H9 (cell line): ENCODE data around the gene MAPK1IP1L. TPM values are rescaled to one million over a fixed set of nuclear protein-coding genes. Genes with fewer than 3 reads are reported as not detected.
"Not testable (repeated sequence)": the region's sequence is repeated elsewhere in the genome, so short reads cannot be mapped to it uniquely, and the experiment has no call there.

Source experiments
- DNase-seq: peaks from one replicate; pipeline ENCODE4 v3.0.0-alpha.2; 2017
- H2AFZ ChIP-seq: one replicate; pipeline ENCODE4 v1.6.1; 2013; ENCODE audit warnings: mild to moderate bottlenecking, low read length, control low read depth, moderate library complexity
- H2AK5ac ChIP-seq: 2 replicates; pipeline ENCODE4 v1.6.1; 2013; ENCODE audit warnings: low read length, control low read depth, mixed read lengths; ENCODE audit not compliant: insufficient read length
- H2BK120ac ChIP-seq: one replicate; pipeline ENCODE4 v1.6.1; 2013; ENCODE audit warnings: low read depth, mild to moderate bottlenecking, low read length, control low read depth, inconsistent platforms; ENCODE audit not compliant: poor library complexity, severe bottlenecking
- H2BK12ac ChIP-seq: 2 replicates; pipeline ENCODE4 v1.6.1; 2013; ENCODE audit warnings: low read length, control low read depth, mixed read lengths, low read depth; ENCODE audit not compliant: insufficient read length
- H2BK15ac ChIP-seq: 2 replicates; pipeline ENCODE4 v1.6.1; 2013; ENCODE audit warnings: low read depth, low read length, control low read depth
- H2BK20ac ChIP-seq: one replicate; pipeline ENCODE4 v1.6.1; 2013; ENCODE audit warnings: low read depth, mild to moderate bottlenecking, low read length, control low read depth, inconsistent platforms; ENCODE audit not compliant: poor library complexity, severe bottlenecking
- H2BK5ac ChIP-seq: 2 replicates; pipeline ENCODE4 v1.6.1; 2013; ENCODE audit warnings: low read length, control low read depth, mixed read lengths; ENCODE audit not compliant: insufficient read length
- H3K14ac ChIP-seq: 2 replicates; pipeline ENCODE4 v1.6.1; 2013; ENCODE audit warnings: low read length, control low read depth; ENCODE audit not compliant: insufficient read depth
- H3K18ac ChIP-seq: 2 replicates; pipeline ENCODE4 v1.6.1; 2013; ENCODE audit warnings: low read depth, mild to moderate bottlenecking, mixed read lengths, low read length, control low read depth; ENCODE audit not compliant: insufficient read length
- H3K23ac ChIP-seq: 2 replicates; pipeline ENCODE4 v1.6.1; 2013; ENCODE audit warnings: low read length, control low read depth, mixed read lengths, low read depth; ENCODE audit not compliant: insufficient read length
- H3K23me2 ChIP-seq: 2 replicates; pipeline ENCODE4 v1.6.1; 2013; ENCODE audit warnings: low read depth, mild to moderate bottlenecking, mixed read lengths, low read length, control low read depth; ENCODE audit not compliant: insufficient read length, poor library complexity, severe bottlenecking
- H3K27ac ChIP-seq: 2 replicates; pipeline ENCODE4 v1.5.1; 2013; ENCODE audit warnings: low read length, control low read depth, mixed read lengths, low read depth; ENCODE audit not compliant: insufficient read length
- H3K27me3 ChIP-seq: 2 replicates; pipeline ENCODE4 v1.6.1; 2013; ENCODE audit warnings: low read length, control low read depth, inconsistent platforms; ENCODE audit not compliant: insufficient read depth
- H3K4ac ChIP-seq: 2 replicates; pipeline ENCODE4 v1.6.1; 2013; ENCODE audit warnings: low read depth, mild to moderate bottlenecking, control low read depth, inconsistent platforms, low read length, moderate library complexity
- H3K4me1 ChIP-seq: 2 replicates; pipeline ENCODE4 v1.6.1; 2013; ENCODE audit warnings: low read length, control low read depth, inconsistent platforms; ENCODE audit not compliant: insufficient read depth
- H3K4me2 ChIP-seq: 2 replicates; pipeline ENCODE4 v1.6.1; 2013; ENCODE audit warnings: low read length, control low read depth, mixed read lengths; ENCODE audit not compliant: insufficient read length, insufficient read depth
- H3K56ac ChIP-seq: 2 replicates; pipeline ENCODE4 v1.6.1; 2013; ENCODE audit warnings: low read depth, mild to moderate bottlenecking, mixed read lengths, low read length, control low read depth; ENCODE audit not compliant: insufficient read length
- H3K79me1 ChIP-seq: 2 replicates; pipeline ENCODE4 v1.6.1; 2013; ENCODE audit warnings: low read depth, mild to moderate bottlenecking, moderate library complexity, low read length, control low read depth, inconsistent platforms; ENCODE audit not compliant: insufficient read depth, poor library complexity, severe bottlenecking
- H3K79me2 ChIP-seq: 2 replicates; pipeline ENCODE4 v1.6.1; 2013; ENCODE audit warnings: low read length, control low read depth, inconsistent platforms; ENCODE audit not compliant: insufficient read depth
- H3K9ac ChIP-seq: 2 replicates; pipeline ENCODE4 v1.6.1; 2013; ENCODE audit warnings: low read length, control low read depth, mixed read lengths; ENCODE audit not compliant: insufficient read length; ENCODE audit errors: extremely low read depth
- H3K9me3 ChIP-seq: one replicate; pipeline ENCODE4 v1.6.1; 2013; ENCODE audit warnings: low read depth, low read length, inconsistent platforms; ENCODE audit not compliant: control insufficient read depth
- H3T11ph ChIP-seq: one replicate; pipeline ENCODE4 v1.6.1; 2013; ENCODE audit warnings: mild to moderate bottlenecking, low read length, control low read depth, inconsistent platforms
- H4K20me1 ChIP-seq: one replicate; pipeline ENCODE4 v1.6.1; 2013; ENCODE audit not compliant: control insufficient read depth, insufficient read length, insufficient read depth
- H4K5ac ChIP-seq: 2 replicates; pipeline ENCODE4 v1.6.1; 2013; ENCODE audit warnings: low read depth, mild to moderate bottlenecking, mixed read lengths, low read length, control low read depth; ENCODE audit not compliant: insufficient read length
- H4K8ac ChIP-seq: replicated peaks from 2 replicates; pipeline ENCODE4 v1.6.1; 2013; ENCODE audit warnings: low read length, control low read depth, mixed read lengths, low read depth; ENCODE audit not compliant: insufficient read length
- H4K91ac ChIP-seq: 2 replicates; pipeline ENCODE4 v1.6.1; 2013; ENCODE audit warnings: low read depth, mild to moderate bottlenecking, moderate library complexity, mixed read lengths, low read length, control low read depth; ENCODE audit not compliant: insufficient read length
- H3K27ac Mint-ChIP-seq, 3 experiments: 2 replicates in 2 of 3; 3 replicates in 1 of 3; pipeline ENCODE4 v1.8.0; 2020 to 2021; ENCODE audit warnings: mixed read lengths in 3 of 3, mild to moderate bottlenecking in 1 of 3, moderate library complexity in 1 of 3
- H3K27me3 Mint-ChIP-seq: 2 replicates; pipeline ENCODE4 v1.8.0; 2021; ENCODE audit warnings: low read depth, mild to moderate bottlenecking, moderate library complexity, mixed read lengths
- H3K36me3 Mint-ChIP-seq, 3 experiments: 2 replicates in 2 of 3; 3 replicates in 1 of 3; pipeline ENCODE4 v1.8.0; 2020 to 2021; ENCODE audit warnings: low read depth in 3 of 3, mixed read lengths in 3 of 3; ENCODE audit not compliant: insufficient read depth in 1 of 3
- H3K4me1 Mint-ChIP-seq, 2 experiments: 2 replicates each; pipeline ENCODE4 v1.8.0; 2020; ENCODE audit warnings: mixed read lengths in 2 of 2
- H3K4me3 Mint-ChIP-seq, 2 experiments: 2 replicates in 1 of 2; 3 replicates in 1 of 2; pipeline ENCODE4 v1.8.0; 2020 to 2021; ENCODE audit warnings: mild to moderate bottlenecking in 2 of 2, mixed read lengths in 2 of 2, moderate library complexity in 1 of 2
- H3K9me3 Mint-ChIP-seq, 2 experiments: 2 replicates in 1 of 2; 3 replicates in 1 of 2; pipeline ENCODE4 v1.8.0; 2020; ENCODE audit warnings: mild to moderate bottlenecking in 2 of 2, mixed read lengths in 2 of 2, moderate library complexity in 1 of 2
- CTCF ChIP-seq: fragments of 200-600 bp; sonication (generic); conservative IDR thresholded peaks from 3 replicates; pipeline ENCODE4 v1.8.0; 2021; ENCODE audit warnings: antibody characterized with exemption, mild to moderate bottlenecking
- WGBS: extraction: QIAGEN DNeasy Blood & Tissue Kit; methylation state at CpG from one replicate; pipeline ENCODE4 v1.1.7; 2013; ENCODE audit warnings: missing lambda C conversion rate, low lambda C conversion rate, mixed read lengths; ENCODE audit not compliant: insufficient read length; ENCODE audit errors: extremely low coverage; 5-methylcytosine and 5-hydroxymethylcytosine counted together
- total RNA-seq: library from RNA; stranded (reverse); gene quantifications from 2 replicates; pipeline ENCODE4 v1.2.1, GENCODE V29; 2021

MAPK1IP1L gene
- total RNA-seq, 1 experiment from 2014 or later = 133 TPM

DNA sequence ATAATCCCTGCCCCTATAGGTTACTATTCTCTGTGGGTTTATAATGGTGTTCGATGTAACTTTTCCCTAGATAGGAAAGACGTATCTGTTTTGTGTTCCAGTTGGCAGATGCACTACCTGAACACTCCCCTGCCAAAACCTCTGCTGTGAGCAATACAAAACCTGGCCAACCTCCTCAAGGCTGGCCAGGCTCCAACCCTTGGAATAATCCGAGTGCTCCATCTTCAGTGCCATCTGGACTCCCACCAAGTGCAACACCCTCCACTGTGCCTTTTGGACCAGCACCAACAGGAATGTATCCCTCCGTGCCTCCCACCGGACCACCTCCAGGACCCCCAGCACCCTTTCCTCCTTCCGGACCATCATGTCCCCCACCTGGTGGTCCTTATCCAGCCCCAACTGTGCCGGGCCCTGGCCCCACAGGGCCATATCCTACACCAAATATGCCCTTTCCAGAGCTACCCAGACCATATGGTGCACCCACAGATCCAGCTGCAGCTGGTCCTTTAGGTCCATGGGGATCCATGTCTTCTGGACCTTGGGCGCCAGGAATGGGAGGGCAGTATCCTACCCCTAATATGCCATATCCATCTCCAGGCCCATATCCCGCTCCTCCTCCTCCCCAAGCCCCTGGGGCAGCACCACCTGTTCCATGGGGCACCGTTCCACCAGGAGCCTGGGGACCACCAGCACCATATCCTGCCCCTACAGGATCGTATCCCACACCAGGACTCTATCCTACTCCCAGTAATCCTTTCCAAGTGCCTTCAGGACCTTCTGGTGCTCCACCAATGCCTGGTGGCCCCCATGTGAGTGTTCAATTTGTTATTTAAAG, 11.3 kb downstream of the MAPK1IP1L start:
- Histone ChIP-seq H3K27me3 (no peaks in the 10 kb centered on the region), H2BK20ac (no peak overlapping the region), H2BK15ac (no peak overlapping the region), H4K5ac (no peak overlapping the region), H2BK5ac (no peak overlapping the region), H3K4ac (no peak overlapping the region), H2AK5ac (no peak overlapping the region), H3K4me2 (no peak overlapping the region), H3K14ac (no peak overlapping the region), H3K9me3 (no peaks in the 10 kb centered on the region), H4K20me1 (no peaks in the 10 kb centered on the region), H3K27ac (no peak overlapping the region), H4K91ac (no peak overlapping the region), H3K4me1 (no peaks in the 10 kb centered on the region), H2BK12ac (no peak overlapping the region), H2AFZ (no peak overlapping the region), H3K9ac (no peak overlapping the region), H3K56ac (no peak overlapping the region), H2BK120ac (no peak overlapping the region), H3K18ac (no peak overlapping the region), H3K23ac (no peak overlapping the region), H3T11ph (no peak overlapping the region), H4K8ac (no peak overlapping the region), H3K79me2 (peaks cover 6% of the 10 kb centered on the region; the same call in 1 of the 2 replicates), H3K23me2 (no peaks in the 10 kb centered on the region), H3K79me1 (peaks cover 13% of the 10 kb centered on the region)
- Mint-ChIP-seq H3K4me3 (no peak overlapping the region), H3K27me3 (no peaks in the 10 kb centered on the region), H3K4me1 (no peaks in the 10 kb centered on the region), H3K9me3 (no peaks in the 10 kb centered on the region), H3K27ac (peak overlapping the region in 2 of 3 experiments; percentile 7 to 62; a peak in 3 of 7 replicates), H3K36me3 (peaks cover 41 to 78% (median 77%) of the 10 kb centered on the region in 3 experiments; a peak in 6 of 7 replicates)
- no CpG with 5 or more reads among the region's 11 CpGs for WGBS
- no peak for DNase-seq
- TF ChIP-seq CTCF = no peak

GRCh38 chr14:55064896-55065295, 13.4 kb downstream of the MAPK1IP1L start:
- not testable (repeated sequence) for H3K9me3 ChIP-seq, H3K79me1 ChIP-seq, H2BK15ac ChIP-seq, H4K8ac ChIP-seq, H4K20me1 ChIP-seq, H3K18ac ChIP-seq, H3K4me1 ChIP-seq, H3K9ac ChIP-seq, H4K91ac ChIP-seq, H2BK12ac ChIP-seq, H3K23ac ChIP-seq, H2BK120ac ChIP-seq, H4K5ac ChIP-seq, H3K9me3 Mint-ChIP-seq, H3K79me2 ChIP-seq, H3T11ph ChIP-seq, H3K4me1 Mint-ChIP-seq, H2AFZ ChIP-seq, H2BK20ac ChIP-seq, H3K27me3 ChIP-seq, H3K56ac ChIP-seq, H3K4me3 Mint-ChIP-seq, H3K4ac ChIP-seq, H3K23me2 ChIP-seq, H3K4me2 ChIP-seq, H2BK5ac ChIP-seq, H2AK5ac ChIP-seq, H3K27me3 Mint-ChIP-seq, H3K14ac ChIP-seq, DNase-seq, H3K27ac ChIP-seq
- H3K27ac Mint-ChIP-seq = 0 out of 7 replicates have a peak overlapping the region, but pooled peaks of 1 of the 3 experiments have one; percentile 55
- peaks cover 29 to 64% (median 63%) of the 10 kb centered on the region in 3 experiments; a peak in 6 of 7 replicates for H3K36me3 Mint-ChIP-seq
- WGBS = no CpG with 5 or more reads among the region's 2 CpGs
